GM23338 (cell line): ENCODE measurements around the gene CNTNAP2. TPM values are rescaled to one million over a fixed set of nuclear protein-coding genes. Genes with fewer than 3 reads are reported as not detected.

Experiments used
- ATAC-seq: fragments of 200-7000 bp; cut with Tn5 transposase; 3 replicates; pipeline ENCODE4 v1.9.1; 2020
- DNase-seq: peaks from one replicate; pipeline ENCODE4 v3.0.0-alpha.2; 2015; ENCODE audit warnings: low spot score
- H2AFZ ChIP-seq: fragments of 200-600 bp; sonication (generic); 2 replicates; pipeline ENCODE4 v1.8.0; 2016; ENCODE audit warnings: antibody characterized with exemption, mild to moderate bottlenecking, moderate library complexity
- H3F3A ChIP-seq: fragments of 200-600 bp; sonication (generic); replicated peaks from 2 replicates; pipeline ENCODE4 v1.8.0; 2017; ENCODE audit warnings: antibody characterized with exemption, mixed run types, low read depth
- H3K27ac ChIP-seq: fragments of 200-600 bp; sonication (generic); 2 replicates; pipeline ENCODE4 v1.6.1; 2016; ENCODE audit warnings: low read depth
- H3K27me3 ChIP-seq: fragments of 200-600 bp; sonication (generic); 2 replicates; pipeline ENCODE4 v1.8.0; 2016; ENCODE audit warnings: mild to moderate bottlenecking, mixed run types, moderate library complexity; ENCODE audit not compliant: insufficient read depth
- H3K36me3 ChIP-seq: fragments of 200-600 bp; sonication (generic); 2 replicates; pipeline ENCODE4 v1.8.0; 2016; ENCODE audit warnings: mild to moderate bottlenecking; ENCODE audit not compliant: insufficient read depth
- H3K4me1 ChIP-seq: fragments of 200-600 bp; sonication (generic); 2 replicates; pipeline ENCODE4 v1.8.0; 2016; ENCODE audit warnings: mild to moderate bottlenecking, moderate library complexity; ENCODE audit not compliant: insufficient read depth
- H3K4me2 ChIP-seq: fragments of 200-600 bp; sonication (generic); 2 replicates; pipeline ENCODE4 v1.7.1; 2017; ENCODE audit warnings: mixed run types
- H3K4me3 ChIP-seq: fragments of 200-600 bp; sonication (generic); 2 replicates; pipeline ENCODE4 v1.6.1; 2016; ENCODE audit warnings: mixed run types
- H3K79me2 ChIP-seq: fragments of 200-600 bp; sonication (generic); replicated peaks from 2 replicates; pipeline ENCODE4 v1.8.0; 2017; ENCODE audit warnings: mild to moderate bottlenecking; ENCODE audit not compliant: insufficient read depth
- H3K9me2 ChIP-seq: fragments of 200-600 bp; sonication (generic); 2 replicates; pipeline ENCODE4 v1.8.0; 2017; ENCODE audit not compliant: insufficient read depth
- H4K20me1 ChIP-seq: fragments of 200-600 bp; sonication (generic); replicated peaks from 2 replicates; pipeline ENCODE4 v1.8.0; 2017; ENCODE audit warnings: mild to moderate bottlenecking; ENCODE audit not compliant: insufficient read depth
- H3K27ac Mint-ChIP-seq: 2 replicates; pipeline ENCODE4 v1.8.0; 2020; ENCODE audit warnings: inconsistent platforms, mild to moderate bottlenecking, moderate library complexity, mixed read lengths
- H3K27me3 Mint-ChIP-seq: 3 replicates; pipeline ENCODE4 v1.8.0; 2022; ENCODE audit warnings: low read depth, mild to moderate bottlenecking, moderate library complexity, mixed read lengths, inconsistent platforms; ENCODE audit not compliant: insufficient read depth, poor library complexity
- H3K36me3 Mint-ChIP-seq: 3 replicates; pipeline ENCODE4 v1.8.0; 2021; ENCODE audit warnings: low read depth, mild to moderate bottlenecking, inconsistent platforms, moderate library complexity, mixed read lengths
- H3K4me1 Mint-ChIP-seq: 3 replicates; pipeline ENCODE4 v1.8.0; 2020; ENCODE audit warnings: mild to moderate bottlenecking, inconsistent platforms, mixed read lengths
- H3K4me3 Mint-ChIP-seq: 3 replicates; pipeline ENCODE4 v1.8.0; 2021; ENCODE audit warnings: moderate library complexity, mild to moderate bottlenecking, inconsistent platforms, mixed read lengths
- H3K9me3 Mint-ChIP-seq: 3 replicates; pipeline ENCODE4 v1.8.0; 2020; ENCODE audit warnings: moderate library complexity, mild to moderate bottlenecking, inconsistent platforms, mixed read lengths
- CREB1 ChIP-seq: fragments of 250-450 bp; sonication (Bioruptor Pico); IDR thresholded peaks from 2 replicates; pipeline ENCODE4 v1.5.0; 2020; ENCODE audit warnings: low read depth, mild to moderate bottlenecking, moderate library complexity
- CTCF ChIP-seq, 2 experiments: fragments of 200-600 bp in 1 of 2; sonication (generic) in 1 of 2; conservative IDR thresholded peaks; 2 replicates each; pipeline versions ENCODE4 v1.5.1 to v1.6.1; 2016 to 2017; ENCODE audit warnings: antibody characterized with exemption in 2 of 2, low read depth in 2 of 2, mild to moderate bottlenecking in 2 of 2, moderate library complexity in 1 of 2
- EZH2 ChIP-seq: fragments of 200-600 bp; sonication (generic); IDR thresholded peaks from one replicate; pipeline ENCODE4 v1.8.0; 2017; ENCODE audit warnings: antibody characterized with exemption, mild to moderate bottlenecking, low read depth; ENCODE audit not compliant: unreplicated experiment
- JUNB ChIP-seq: IDR thresholded peaks from one replicate; pipeline ENCODE4 v1.6.1; 2016; ENCODE audit warnings: antibody characterized with exemption; ENCODE audit not compliant: unreplicated experiment
- POLR2AphosphoS5 ChIP-seq: IDR thresholded peaks from 2 replicates; pipeline ENCODE4 v1.6.1; 2016; ENCODE audit warnings: antibody characterized with exemption, low read depth
- STAT1 ChIP-seq: IDR thresholded peaks from one replicate; pipeline ENCODE4 v1.6.1; 2016; ENCODE audit warnings: antibody characterized with exemption; ENCODE audit not compliant: unreplicated experiment
- ZNF114 ChIP-seq: fragments of 250-450 bp; sonication (Bioruptor Pico); IDR thresholded peaks from 2 replicates; pipeline ENCODE4 v1.5.0; 2020; ENCODE audit warnings: mild to moderate bottlenecking, moderate library complexity
- ZNF331 ChIP-seq: fragments of 250-450 bp; sonication (Bioruptor Pico); IDR thresholded peaks from 2 replicates; pipeline ENCODE4 v1.5.0; 2020; ENCODE audit warnings: low read depth, mild to moderate bottlenecking, moderate library complexity
- ZNF462 ChIP-seq: fragments of 250-450 bp; sonication (Bioruptor Pico); IDR thresholded peaks from 2 replicates; pipeline ENCODE4 v1.5.0; 2020; ENCODE audit warnings: mild to moderate bottlenecking, moderate library complexity
- polyA plus RNA-seq: library from polyadenylated mRNA; unstranded; fragments of >200 nt; fragmentation: Nextera tagmentation; extraction: Ambion mirVana; gene quantifications from 2 replicates; pipeline ENCODE4 v1.2.1, GENCODE V29; 2016
- total RNA-seq: library from RNA; depleted of rRNA; stranded (reverse); fragments of >200 nt; shearing (Covaris generic); gene quantifications from 2 replicates; pipeline ENCODE4 v1.2.3, GENCODE V29; 2014

Gene CNTNAP2
- total and polyA plus RNA-seq, 2 experiments from 2014 or later: 38.2 to 61.3 TPM

DNA sequence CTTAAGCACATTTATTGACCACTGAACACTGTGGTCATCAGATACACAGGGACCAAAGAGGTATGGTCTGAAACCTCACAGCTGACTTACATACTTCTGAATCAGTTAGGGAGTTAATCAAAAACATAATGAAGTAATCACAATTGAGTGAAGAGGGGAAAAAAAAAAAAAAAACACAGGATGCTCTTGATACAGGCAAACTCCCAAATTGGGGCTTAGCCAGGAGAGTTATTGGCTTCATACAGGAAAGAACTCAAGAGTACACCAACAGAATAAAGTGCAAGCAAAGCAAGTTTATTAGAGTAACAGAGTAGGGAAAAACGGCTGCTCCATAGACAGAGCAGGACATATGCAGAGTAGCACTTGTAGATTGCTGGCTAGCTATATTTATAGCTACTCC is 917.0 kb downstream of the CNTNAP2 start (continued):
- TF ChIP-seq ZNF462 (no peak), CTCF (conservative IDR thresholded peaks at IDR 0.05; ENCODE audit: low read depth in 2 of 2) (no peak), ZNF114 (CRISPR knock-in tag) (no peak), ZNF331 (CRISPR knock-in tag) (no peak), STAT1 (no peak)

DNA sequence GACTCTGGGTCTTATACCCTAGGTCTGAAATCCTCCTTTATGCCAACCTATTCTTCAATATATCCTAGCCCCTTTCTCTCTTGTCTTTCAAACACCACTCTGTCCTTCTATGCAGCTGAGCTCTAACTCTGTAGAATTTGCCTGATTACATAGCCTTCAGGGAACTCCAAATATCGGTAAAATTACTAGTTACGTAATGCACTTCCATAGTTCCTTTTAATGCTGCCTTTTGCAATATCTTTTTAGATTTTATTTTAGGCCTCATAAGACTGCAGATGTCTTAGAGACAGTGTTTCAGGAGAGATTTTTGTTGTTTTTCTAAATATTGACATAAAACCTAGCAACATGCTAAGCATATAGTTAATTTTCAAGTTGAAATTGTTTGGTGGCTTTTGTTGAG is 924.8 kb downstream of the CNTNAP2 start:
- Mint-ChIP-seq H3K27ac (no peak overlapping the region), H3K27me3 (no peaks in the 10 kb centered on the region), H3K36me3 (no peaks in the 10 kb centered on the region), H3K9me3 (peaks cover 11% of the 10 kb centered on the region; the same call in 2 of the 3 replicates), H3K4me3 (no peak overlapping the region), H3K4me1 (no peaks in the 10 kb centered on the region)
- DNase-seq: no peak
- no peak overlapping the region for H3K4me2 ChIP-seq
- H3K4me1 ChIP-seq: no peaks in the 10 kb centered on the region
- no peaks in the 10 kb centered on the region for H3K36me3 ChIP-seq
- ATAC-seq: no peak
- no peaks in the 10 kb centered on the region for H3K79me2 ChIP-seq
- no peaks in the 10 kb centered on the region for H3K9me2 ChIP-seq
- H2AFZ ChIP-seq: no peak overlapping the region
- no peak overlapping the region for H3K27ac ChIP-seq
- no peak overlapping the region for H3K4me3 ChIP-seq
- H4K20me1 ChIP-seq: no peaks in the 10 kb centered on the region
- H3F3A ChIP-seq: no peaks in the 10 kb centered on the region
- H3K27me3 ChIP-seq: no peaks in the 10 kb centered on the region
- TF ChIP-seq EZH2 (no peak), JUNB (no peak), CTCF (conservative IDR thresholded peaks at IDR 0.05; ENCODE audit: low read depth in 2 of 2) (no peak), STAT1 (no peak), CREB1 (no peak), POLR2AphosphoS5 (no peak)
